Testis (tissue), 5 donors: ENCODE data around the gene SNTA1. TPM values are rescaled to one million over a fixed set of nuclear protein-coding genes. Genes with fewer than 3 reads are reported as not detected.
"Not testable (repeated sequence)": the region's sequence is repeated elsewhere in the genome, so short reads cannot be mapped to it uniquely, and the experiment has no call there.

Experiments
- DNase-seq: peaks from one replicate; pipeline ENCODE4 v3.0.0-alpha.2; 2019
- H3K27ac ChIP-seq, 2 donors: fragments of 200-600 bp; sonication (generic); one replicate each; pipeline ENCODE4 v1.5.1; 2019
- H3K27me3 ChIP-seq: fragments of 200-600 bp; sonication (generic); one replicate; pipeline ENCODE4 v1.5.1; 2019
- H3K36me3 ChIP-seq: fragments of 200-600 bp; sonication (generic); one replicate; pipeline ENCODE4 v1.5.1; 2017; ENCODE audit warnings: low read depth; ENCODE audit errors: missing control alignments
- H3K4me1 ChIP-seq: fragments of 200-600 bp; sonication (generic); one replicate; pipeline ENCODE4 v1.5.1; 2019
- H3K4me3 ChIP-seq, 2 donors: fragments of 200-600 bp; sonication (generic); one replicate each; pipeline ENCODE4 v1.5.1; 2017 to 2019
- H3K9me3 ChIP-seq: fragments of 200-600 bp; sonication (generic); one replicate; pipeline ENCODE4 v1.5.1; 2017
- POLR2A ChIP-seq: fragments of 450-650 bp; IDR thresholded peaks from one replicate; pipeline ENCODE4 v1.6.1; 2017; ENCODE audit warnings: antibody characterized with exemption, mild to moderate bottlenecking, moderate library complexity
- WGBS, 2 donors: methylation state at CpG; one replicate each; pipeline ENCODE4 v1.1.5; 2018; 5-methylcytosine and 5-hydroxymethylcytosine counted together
- intact Hi-C: fragments of 100-400 bp; cut with DNase I; formaldehyde crosslinking; loops from one replicate; pipeline ENCODE4 v1.15.1; 2023; ENCODE audit warnings: low total_unique reads
- long read RNA-seq, 2 donors: transcript quantifications; one replicate each; lab custom pipeline, GENCODE V29; 2026
- polyA plus RNA-seq: library from polyadenylated mRNA; stranded (reverse); fragments of 350-450 nt; fragmentation: Illumina TruSeq; extraction: RNeasy Lipid Tissue Mini Kit (QIAGEN cat#74804); gene quantifications from one replicate; pipeline ENCODE4 v1.2.3, GENCODE V29; 2014; ENCODE audit warnings: low read depth, low replicate concordance; ENCODE audit not compliant: insufficient read depth
- total RNA-seq, 2 donors: library from RNA; depleted of rRNA; stranded (reverse); fragments of >200 nt; gene quantifications; one replicate each; pipeline ENCODE4 v1.2.3, GENCODE V29; 2016
- TF ChIP-seq, protein P1 (sequence below), 3 experiments: fragments of 450-650 bp in 2 of 3; fragments of 200-600 bp in 1 of 3; sonication (generic) in 1 of 3; IDR thresholded peaks; one replicate each; pipeline ENCODE4 v1.5.1; 2016 to 2019; ENCODE audit warnings: antibody characterized with exemption in 3 of 3, mild to moderate bottlenecking in 2 of 3, moderate library complexity in 1 of 3

The SNTA1 gene
- total RNA-seq (100 to 1,000 TPM in 1 of 2 donors, 10 to 100 TPM in 1; 96.8 to 135 TPM), polyA plus RNA-seq (28.0 TPM)
- long read RNA-seq, donor 1, transcript SNTA1-201 (8 exons, 2,342 nt) = major isoform, 15 of 25 reads
- long read RNA-seq, donor 1, partial matches to known transcripts = 10 of 25 reads
- long read RNA-seq, donor 1, other reads (novel, unspliced or antisense) = 0 of 25 reads
- long read RNA-seq, donor 2, transcript SNTA1-201 (8 exons, 2,342 nt) = major isoform, 15 of 25 reads
- long read RNA-seq, donor 2, partial matches to known transcripts = 10 of 25 reads
- long read RNA-seq, donor 2, other reads (novel, unspliced or antisense) = 0 of 25 reads

GRCh38 chr20:33443512-33444239, at the start of gene SNTA1:
SNTA1 (minus strand) TSS chr20:33443763; CDS start chr20:33443620, 143 bp downstream.
- WGBS, 2 donors = 0% methylated on average over 2 to 39 of the region's 75 CpGs
- Histone ChIP-seq H3K36me3 (no peaks in the 10 kb centered on the region), H3K27ac (peak within 1 kb of the TSS; percentile 50 to 88), H3K9me3 (no peaks in the 10 kb centered on the region), H3K27me3 (no peaks in the 10 kb centered on the region), H3K4me1 (peaks cover 24% of the 10 kb centered on the region), H3K4me3 (peak within 1 kb of the TSS; percentile 71 to 90)
- DNase-seq = peak; percentile 98
- TF ChIP-seq, protein P1, sequence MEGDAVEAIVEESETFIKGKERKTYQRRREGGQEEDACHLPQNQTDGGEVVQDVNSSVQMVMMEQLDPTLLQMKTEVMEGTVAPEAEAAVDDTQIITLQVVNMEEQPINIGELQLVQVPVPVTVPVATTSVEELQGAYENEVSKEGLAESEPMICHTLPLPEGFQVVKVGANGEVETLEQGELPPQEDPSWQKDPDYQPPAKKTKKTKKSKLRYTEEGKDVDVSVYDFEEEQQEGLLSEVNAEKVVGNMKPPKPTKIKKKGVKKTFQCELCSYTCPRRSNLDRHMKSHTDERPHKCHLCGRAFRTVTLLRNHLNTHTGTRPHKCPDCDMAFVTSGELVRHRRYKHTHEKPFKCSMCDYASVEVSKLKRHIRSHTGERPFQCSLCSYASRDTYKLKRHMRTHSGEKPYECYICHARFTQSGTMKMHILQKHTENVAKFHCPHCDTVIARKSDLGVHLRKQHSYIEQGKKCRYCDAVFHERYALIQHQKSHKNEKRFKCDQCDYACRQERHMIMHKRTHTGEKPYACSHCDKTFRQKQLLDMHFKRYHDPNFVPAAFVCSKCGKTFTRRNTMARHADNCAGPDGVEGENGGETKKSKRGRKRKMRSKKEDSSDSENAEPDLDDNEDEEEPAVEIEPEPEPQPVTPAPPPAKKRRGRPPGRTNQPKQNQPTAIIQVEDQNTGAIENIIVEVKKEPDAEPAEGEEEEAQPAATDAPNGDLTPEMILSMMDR (IDR thresholded peaks at IDR 0.05) = no peak
- TF ChIP-seq POLR2A = no peak
- intact Hi-C loops = no loop called here

GRCh38 chr20:33490934-33491656, 47.5 kb upstream of the SNTA1 start:
- 27 to 36% methylated on average over 8 of the region's 8 CpGs for WGBS, 2 donors
- peaks cover 14% of the 10 kb centered on the region for H3K4me1 ChIP-seq
- no peak for DNase-seq
- TF ChIP-seq POLR2A = no peak
- TF ChIP-seq, protein P1 (IDR thresholded peaks at IDR 0.05) = no peak
- no peaks in the 10 kb centered on the region for H3K9me3 ChIP-seq
- no peaks in the 10 kb centered on the region for H3K36me3 ChIP-seq
- intact Hi-C loops = no loop called here
- no peaks in the 10 kb centered on the region for H3K27me3 ChIP-seq
- H3K27ac ChIP-seq = peak overlapping the region; percentile 89 to 92
- H3K4me3 ChIP-seq = peak overlapping the region; percentile 85 to 95

DNA sequence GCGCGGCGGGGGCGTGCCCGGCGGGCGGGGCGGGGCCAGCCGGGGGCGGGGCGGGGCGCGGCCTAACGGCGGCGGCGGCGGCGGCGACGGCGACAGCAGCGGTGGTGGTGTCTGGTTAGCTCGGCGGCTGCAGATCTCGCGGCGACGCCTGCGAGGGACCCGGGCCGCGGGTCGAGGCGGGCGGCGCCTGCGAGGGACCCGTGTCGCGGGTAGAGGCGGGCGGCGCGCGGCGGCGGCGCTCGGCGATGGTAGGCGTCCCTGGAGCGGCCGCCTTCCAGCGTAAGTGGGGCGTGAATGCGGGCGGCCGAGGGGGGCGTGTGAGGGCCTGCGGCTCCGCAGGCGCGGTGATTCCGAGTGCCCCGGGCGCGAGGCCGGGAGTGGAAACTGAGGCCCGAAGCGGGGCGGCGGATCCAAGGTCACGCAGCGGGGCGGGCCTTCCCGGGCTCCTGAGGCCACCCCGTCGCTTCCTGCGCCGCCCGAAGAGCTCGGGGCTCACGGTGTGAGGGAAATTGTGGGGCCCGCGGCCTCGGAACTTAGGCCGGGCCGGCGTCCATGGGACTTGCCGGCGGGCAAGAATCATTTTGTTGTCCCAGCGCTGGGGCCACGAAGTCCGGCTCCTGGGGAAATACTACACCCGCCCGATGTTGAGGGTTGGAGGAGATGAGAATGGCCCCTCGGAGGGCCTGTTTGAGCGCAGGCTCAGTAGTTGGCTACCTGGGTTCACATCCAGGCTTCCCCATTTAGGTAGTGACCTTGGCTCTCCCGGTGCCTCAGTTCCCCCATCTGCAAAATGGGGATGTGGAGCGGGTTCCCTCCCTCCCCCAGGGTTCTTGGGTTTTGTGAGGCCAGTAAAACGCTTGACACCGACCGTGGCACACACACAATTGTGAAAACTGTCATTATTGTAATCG, 46.7 kb upstream of the SNTA1 start, which contains the start of gene CBFA2T2:
Gene CBFA2T2, plus strand, starts transcription at position 74 of the 911 bp plus-strand sequence. Its CDS starts 172 bp downstream, at position 246.
- Histone ChIP-seq H3K36me3 (no peaks in the 10 kb centered on the region), H3K27me3 (no peaks in the 10 kb centered on the region), H3K4me1 (peaks cover 14% of the 10 kb centered on the region), H3K4me3 (peak within 1 kb of the TSS; percentile 85 to 95), H3K9me3 (no peaks in the 10 kb centered on the region), H3K27ac (peak within 1 kb of the TSS; percentile 92 to 95)
- intact Hi-C loops = no loop called here
- TF ChIP-seq, protein P1 (IDR thresholded peaks at IDR 0.05) = no peak
- no peak for TF ChIP-seq POLR2A
- peak; percentile 67 for DNase-seq
- 0 to 1% methylated on average over 39 to 60 of the region's 105 CpGs for WGBS, 2 donors

DNA sequence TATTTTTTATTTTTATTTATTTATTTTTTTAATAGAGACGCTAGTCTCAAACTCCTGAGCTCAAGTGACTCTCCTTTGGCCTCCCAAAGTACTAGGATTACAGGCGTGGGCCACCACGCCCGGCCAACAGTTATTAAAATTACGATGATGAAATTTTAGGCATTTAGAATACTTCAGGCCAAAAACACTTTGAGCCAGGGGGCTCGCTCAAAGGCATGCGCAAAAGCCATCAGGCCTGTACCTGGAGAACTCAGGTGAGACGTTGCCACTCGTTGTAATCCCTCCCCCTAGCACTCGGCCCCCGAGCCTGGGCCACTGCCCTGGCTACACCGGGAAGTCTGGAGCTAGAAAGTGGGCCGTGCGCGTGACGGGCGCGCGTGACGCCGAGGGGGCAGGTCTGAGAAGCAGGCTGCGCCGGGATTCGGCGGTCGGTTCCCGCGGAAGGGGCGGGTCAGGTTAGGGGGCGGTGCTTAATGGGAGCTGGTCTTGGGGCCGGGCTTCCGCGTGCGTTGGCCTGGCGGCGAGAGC, 46.0 kb upstream of the SNTA1 start:
- WGBS, 2 donors = 2 to 3% methylated on average over 9 to 20 of the region's 36 CpGs
- Histone ChIP-seq H3K27ac (peak overlapping the region; percentile 92 to 95), H3K9me3 (no peaks in the 10 kb centered on the region), H3K4me3 (peak overlapping the region; percentile 70 to 95), H3K36me3 (no peaks in the 10 kb centered on the region), H3K27me3 (no peaks in the 10 kb centered on the region), H3K4me1 (peaks cover 14% of the 10 kb centered on the region)
- DNase-seq = peak; percentile 99
- TF ChIP-seq POLR2A = peak; percentile 93
- TF ChIP-seq, protein P1 (IDR thresholded peaks at IDR 0.05) = no peak
- intact Hi-C loops = no loop called here

DNA sequence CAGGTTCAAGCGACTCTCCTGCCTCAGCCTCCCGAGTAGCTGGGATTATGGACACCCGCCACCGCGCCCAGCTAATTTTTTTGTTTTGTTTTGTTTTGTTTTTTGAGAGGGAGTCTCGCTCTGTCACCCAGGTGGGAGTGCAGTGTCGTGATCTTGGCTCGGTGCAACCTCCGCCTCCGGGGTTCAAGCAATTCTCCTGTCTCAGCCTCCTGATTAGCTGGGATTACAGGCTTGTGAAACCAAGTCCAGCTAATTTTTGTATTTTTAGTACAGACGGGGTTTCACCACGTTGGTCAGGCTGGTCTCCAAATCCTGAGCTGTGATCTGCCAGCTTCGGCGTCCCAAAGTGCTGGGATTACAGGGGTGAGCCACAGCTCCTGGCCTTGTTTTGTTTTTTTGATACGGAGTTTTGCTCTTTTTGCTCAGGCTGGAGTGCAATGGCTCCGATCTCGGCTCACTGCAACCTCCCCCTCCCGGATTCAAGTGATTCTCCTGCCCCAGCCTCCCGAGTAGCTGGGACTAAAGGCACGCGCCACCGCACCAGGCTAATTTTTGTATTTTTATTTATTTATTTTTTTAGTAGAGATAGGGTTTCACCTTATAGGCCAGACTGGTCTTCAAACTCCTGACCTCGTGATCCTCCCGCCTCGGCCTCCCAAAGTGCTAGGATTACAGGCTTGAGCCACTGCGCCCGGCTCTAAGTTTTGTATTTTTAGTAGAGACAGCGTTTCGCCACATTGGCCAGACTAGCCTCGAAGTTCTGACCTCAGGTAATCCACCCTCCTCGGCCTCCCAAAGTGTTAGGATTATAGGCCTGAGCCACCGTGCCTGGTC, 45.3 kb upstream of the SNTA1 start:
- 70 to 75% methylated on average over 32 of the region's 32 CpGs for WGBS, 2 donors
- H3K9me3 ChIP-seq, DNase-seq, H3K27me3 ChIP-seq, H3K36me3 ChIP-seq, intact Hi-C loops: not testable (repeated sequence)
- H3K4me3 ChIP-seq = peak overlapping the region; percentile 70 to 95
- peaks cover 14% of the 10 kb centered on the region for H3K4me1 ChIP-seq
- peak overlapping the region; percentile 92 to 95 for H3K27ac ChIP-seq
